Thymus (tissue), 11 donors: ENCODE data around the gene TSG101. TPM values are rescaled to one million over a fixed set of nuclear protein-coding genes. Genes with fewer than 3 reads are reported as not detected.
A peak's percentile ranks its signal among the peaks of the same experiment; 100 is the strongest.

Experiments
- DNase-seq, 9 donors: peaks; one replicate each; pipeline ENCODE4 v3.0.0-alpha.2; 2013; ENCODE audit warnings: low spot score in 9 of 9, low read depth in 6 of 9, missing footprints in 1 of 9
- H3K27ac ChIP-seq, 2 donors: one replicate each; pipeline ENCODE4 v1.5.1; 2013; ENCODE audit warnings: control low read depth in 1 of 2, low read depth in 1 of 2, low read length in 1 of 2, mild to moderate bottlenecking in 1 of 2, moderate library complexity in 1 of 2
- H3K27me3 ChIP-seq, 2 donors: one replicate each; pipeline ENCODE4 v1.5.1; 2013; ENCODE audit warnings: low read length in 1 of 2; ENCODE audit not compliant: control insufficient read depth in 2 of 2, insufficient read depth in 1 of 2
- H3K36me3 ChIP-seq, 2 donors: one replicate each; pipeline ENCODE4 v1.5.1; 2013; ENCODE audit warnings: low read length in 1 of 2, mild to moderate bottlenecking in 1 of 2, moderate library complexity in 1 of 2; ENCODE audit not compliant: control insufficient read depth in 2 of 2, insufficient read depth in 2 of 2
- H3K4me1 ChIP-seq, 2 donors: one replicate each; pipeline ENCODE4 v1.5.1; 2013; ENCODE audit warnings: low read length in 2 of 2; ENCODE audit not compliant: control insufficient read depth in 2 of 2, insufficient read depth in 2 of 2
- H3K4me3 ChIP-seq, 2 donors: one replicate each; pipeline ENCODE4 v1.5.1; 2013; ENCODE audit warnings: low read length in 2 of 2, control low read depth in 1 of 2, mild to moderate bottlenecking in 1 of 2
- H3K9me3 ChIP-seq, 2 donors: one replicate each; pipeline ENCODE4 v1.5.1; 2013; ENCODE audit warnings: low read length in 1 of 2, mild to moderate bottlenecking in 1 of 2; ENCODE audit not compliant: control insufficient read depth in 2 of 2, insufficient read depth in 1 of 2
- WGBS: extraction: QIAGEN DNeasy Blood & Tissue Kit; methylation state at CpG from one replicate; pipeline ENCODE4 v1.1.7; 2013; 5-methylcytosine and 5-hydroxymethylcytosine counted together
- polyA plus RNA-seq: library from polyadenylated mRNA; stranded (reverse); fragments of 200-250 nt; gene quantifications from one replicate; pipeline ENCODE4 v1.2.3, GENCODE V29; 2013
- total RNA-seq: library from RNA; stranded (reverse); fragments of 120-200 nt; gene quantifications from one replicate; pipeline ENCODE4 v1.2.4, GENCODE V29; 2013
- donor health status: healthy.

Gene TSG101
- total and polyA plus RNA-seq, 2 donors: 54.2 to 77.7 TPM

DNA sequence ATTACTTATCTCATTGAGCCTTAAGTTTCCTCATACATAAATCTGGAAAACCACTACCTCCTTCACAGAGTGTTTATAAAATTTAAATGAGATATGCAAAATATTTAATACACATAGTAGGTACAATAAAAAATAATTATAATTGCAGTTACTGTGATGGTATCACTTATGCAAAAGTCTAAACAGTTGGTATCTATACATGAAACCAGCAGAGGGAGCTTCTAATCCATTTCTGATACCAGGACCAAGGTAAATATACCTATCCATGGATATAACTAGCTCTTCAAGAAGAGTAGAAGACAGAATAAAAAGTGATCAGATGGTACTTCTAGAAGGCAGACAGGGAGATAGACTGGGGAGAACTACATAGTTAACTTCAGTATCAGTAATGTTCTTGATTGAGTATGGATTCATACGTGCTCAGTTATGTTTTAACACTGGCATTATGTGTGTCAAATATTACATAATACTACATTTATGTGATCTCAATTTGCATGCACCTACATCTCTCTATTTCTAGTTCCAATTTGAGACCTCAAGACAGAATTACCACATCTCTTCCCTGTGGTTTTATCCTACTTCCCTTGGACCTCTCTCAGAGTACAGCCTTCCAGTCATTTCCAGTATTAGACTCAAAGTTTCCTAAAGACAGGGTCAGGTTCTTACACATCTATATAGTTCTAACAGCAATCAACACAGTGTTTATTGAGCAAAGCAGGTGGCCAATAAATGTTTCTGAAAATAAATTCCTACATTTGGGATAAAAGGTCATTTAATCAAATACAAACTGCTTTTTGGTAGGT lies 13.7 kb upstream of the TSG101 start:
- Histone ChIP-seq H3K9me3 (no peaks in the 10 kb centered on the region), H3K27ac (no peak overlapping the region), H3K4me3 (no peak overlapping the region), H3K4me1 (no peaks in the 10 kb centered on the region), H3K27me3 (no peaks in the 10 kb centered on the region), H3K36me3 (peaks cover 0 to 6% of the 10 kb centered on the region in 2 donors)
- WGBS: 100% methylated on average over 1 of the region's 1 CpG
- peak in 3 of 9 donors; percentile 20 to 51 (median 29) for DNase-seq

DNA sequence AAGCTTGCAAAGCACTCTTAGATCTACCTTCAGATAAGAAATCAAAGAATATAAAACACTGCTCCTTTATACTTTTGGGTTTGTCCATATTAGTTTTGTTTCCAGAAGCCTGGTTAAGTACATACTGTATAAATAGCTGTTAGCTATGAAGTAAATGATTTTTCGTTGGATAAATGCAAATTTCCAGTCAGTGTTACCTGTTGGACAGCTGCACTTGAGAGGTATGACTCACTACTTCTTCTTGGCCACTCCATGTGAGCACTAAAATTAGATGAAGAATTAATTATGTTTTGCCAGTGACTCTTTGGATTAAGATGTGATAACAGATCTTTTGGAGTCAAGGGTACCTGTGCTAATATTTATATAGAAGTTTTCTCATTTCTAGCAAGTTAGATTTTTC lies 9.5 kb upstream of the TSG101 start:
- no peaks in the 10 kb centered on the region for H3K36me3 ChIP-seq
- no peaks in the 10 kb centered on the region for H3K27me3 ChIP-seq
- 92% methylated on average over 1 of the region's 1 CpG for WGBS
- DNase-seq: no peak
- H3K4me3 ChIP-seq: no peak overlapping the region
- no peaks in the 10 kb centered on the region for H3K4me1 ChIP-seq
- H3K9me3 ChIP-seq: no peaks in the 10 kb centered on the region
- H3K27ac ChIP-seq: no peak overlapping the region

DNA sequence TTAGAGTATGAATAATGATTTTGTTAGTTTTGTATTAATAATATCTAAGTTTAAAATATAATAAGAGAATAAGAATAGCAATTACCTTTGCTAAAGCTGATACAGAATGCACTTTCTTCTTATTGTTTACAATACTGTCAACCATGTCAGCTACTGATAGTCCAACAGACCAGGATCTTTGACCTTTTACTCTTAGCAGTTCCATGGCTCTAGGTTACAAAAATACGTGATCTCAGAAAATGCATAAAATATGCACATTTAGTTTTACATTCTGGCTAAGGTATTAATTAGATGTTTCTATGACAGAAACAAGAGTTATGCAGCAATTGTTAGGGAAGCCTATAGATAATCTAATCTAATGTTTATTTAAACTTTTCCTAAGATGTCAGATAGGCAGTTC lies 7.5 kb upstream of the TSG101 start:
- H3K27ac ChIP-seq: no peak overlapping the region
- H3K4me1 ChIP-seq: no peaks in the 10 kb centered on the region
- DNase-seq: no peak
- H3K36me3 ChIP-seq: no peaks in the 10 kb centered on the region
- no peaks in the 10 kb centered on the region for H3K27me3 ChIP-seq
- H3K4me3 ChIP-seq: no peak overlapping the region
- H3K9me3 ChIP-seq: no peaks in the 10 kb centered on the region
- 98% methylated on average over 1 of the region's 1 CpG for WGBS

GRCh38 chr11:18533365-18533764 lies 6.6 kb upstream of the TSG101 start:
- H3K36me3 ChIP-seq: no peaks in the 10 kb centered on the region
- 98% methylated on average over 3 of the region's 3 CpGs for WGBS
- H3K27ac ChIP-seq: no peak overlapping the region

DNA sequence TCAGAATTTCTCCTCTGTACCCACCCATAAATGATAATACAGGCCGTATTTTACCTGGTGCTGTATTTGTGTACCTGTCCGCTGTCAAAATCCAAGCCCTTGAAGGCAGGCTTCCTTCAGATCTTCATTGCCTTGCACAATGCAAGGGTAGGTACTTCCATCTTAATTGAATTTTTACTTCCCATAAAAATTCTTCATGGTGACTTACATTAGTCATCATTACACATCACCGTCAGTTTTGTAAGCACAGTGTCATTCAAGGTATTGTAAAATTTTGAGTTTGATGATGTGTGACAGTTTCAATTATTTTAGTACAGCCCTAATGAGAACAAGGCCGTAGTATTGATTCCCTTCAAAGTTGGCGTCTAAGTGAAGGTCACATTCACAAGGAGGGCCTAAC lies 770 bp upstream of the TSG101 start:
- 69% methylated on average over 5 of the region's 5 CpGs for WGBS

More at GRCh38 chr11:18533365-18533764, 6.6 kb upstream of the TSG101 start:
- no peaks in the 10 kb centered on the region for H3K4me1 ChIP-seq
- no peak overlapping the region for H3K4me3 ChIP-seq
- DNase-seq: no peak
- no peaks in the 10 kb centered on the region for H3K27me3 ChIP-seq
- H3K9me3 ChIP-seq: no peaks in the 10 kb centered on the region

DNA sequence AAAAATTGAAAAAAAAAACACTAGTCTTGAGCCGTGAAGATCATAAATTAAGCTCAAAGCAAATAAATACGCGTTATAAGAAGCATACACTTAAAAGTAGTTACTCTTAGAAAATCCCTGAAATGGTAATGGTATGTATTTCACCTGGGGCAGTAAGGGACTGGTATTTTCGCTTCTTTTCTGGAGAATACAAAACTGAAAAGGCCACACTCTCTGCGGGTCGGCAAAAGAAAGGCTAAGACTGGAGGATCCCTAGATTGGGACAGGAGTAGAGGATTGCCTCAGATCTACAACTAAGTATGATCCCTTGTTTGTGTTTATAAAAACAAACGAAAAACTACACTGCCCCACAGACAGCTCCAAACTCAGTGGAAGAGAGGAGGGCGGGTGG lies 617 bp downstream of the TSG101 start:
- H3K4me3 ChIP-seq: peak overlapping the region; percentile 59 to 67
- H3K36me3 ChIP-seq: peaks cover 3 to 6% of the 10 kb centered on the region in 2 donors
- peaks cover 0 to 2% of the 10 kb centered on the region in 2 donors for H3K9me3 ChIP-seq
- WGBS: under 1% methylated on average over 8 of the region's 8 CpGs
- H3K27me3 ChIP-seq: no peaks in the 10 kb centered on the region
- peaks cover 6 to 7% of the 10 kb centered on the region in 2 donors for H3K4me1 ChIP-seq
- H3K27ac ChIP-seq: peak overlapping the region; percentile 95 to 98
- peak in 2 of 9 donors; percentile 6 to 33 for DNase-seq

More for the DNA sequence above, 770 bp upstream of the TSG101 start:
- H3K4me1 ChIP-seq: peaks cover 6 to 7% of the 10 kb centered on the region in 2 donors
- peak overlapping the region; percentile 59 to 67 for H3K4me3 ChIP-seq
- H3K27ac ChIP-seq: peak overlapping the region; percentile 95 to 98
- peak in 1 of 9 donors; percentile 7 for DNase-seq
- H3K36me3 ChIP-seq: peaks cover 0 to 6% of the 10 kb centered on the region in 2 donors
- H3K9me3 ChIP-seq: peaks cover 0 to 2% of the 10 kb centered on the region in 2 donors
- H3K27me3 ChIP-seq: no peaks in the 10 kb centered on the region

- Histone ChIP-seq H3K4me3 (no peak overlapping the region), H3K36me3 (peaks cover 3 to 6% of the 10 kb centered on the region in 2 donors), H3K27ac (no peak overlapping the region), H3K4me1 (peaks cover 6 to 7% of the 10 kb centered on the region in 2 donors), H3K9me3 (peaks cover 0 to 2% of the 10 kb centered on the region in 2 donors), H3K27me3 (no peaks in the 10 kb centered on the region)
- no peak for DNase-seq
- WGBS: 99% methylated on average over 1 of the region's 1 CpG
Observed at GRCh38 chr11:18524248-18524647, 2.5 kb downstream of the TSG101 start.

GRCh38 chr11:18523084-18523483 lies 3.7 kb downstream of the TSG101 start:
- peaks cover 0 to 2% of the 10 kb centered on the region in 2 donors for H3K9me3 ChIP-seq
- DNase-seq: no peak
- no peaks in the 10 kb centered on the region for H3K27me3 ChIP-seq
- no peak overlapping the region for H3K4me3 ChIP-seq
- peaks cover 6 to 8% of the 10 kb centered on the region in 2 donors for H3K36me3 ChIP-seq
- no peak overlapping the region for H3K27ac ChIP-seq
- WGBS: 97% methylated on average over 3 of the region's 3 CpGs
- H3K4me1 ChIP-seq: peaks cover 6 to 7% of the 10 kb centered on the region in 2 donors

DNA sequence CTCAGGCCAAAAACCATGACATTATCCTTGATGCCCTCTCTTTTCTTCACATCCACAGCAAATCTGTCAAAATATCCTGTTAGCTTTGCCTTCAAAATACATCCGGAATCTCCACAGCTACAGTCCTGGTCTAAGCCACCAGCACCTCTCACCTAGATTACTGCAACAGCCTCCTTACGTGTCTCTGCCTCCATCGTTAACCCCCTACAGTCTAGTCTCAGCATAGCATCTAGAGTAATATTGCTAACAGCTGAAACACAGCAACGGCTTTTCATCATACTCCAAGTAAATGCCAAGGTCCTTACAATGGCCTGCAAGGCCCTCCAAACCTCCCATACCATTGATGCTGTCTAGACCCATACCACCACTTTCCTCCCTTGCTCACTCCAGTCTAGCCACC lies 4.4 kb downstream of the TSG101 start:
- H3K27me3 ChIP-seq: no peaks in the 10 kb centered on the region
- DNase-seq: no peak
- H3K9me3 ChIP-seq: peaks cover 0 to 2% of the 10 kb centered on the region in 2 donors
- H3K4me3 ChIP-seq: no peak overlapping the region
- H3K4me1 ChIP-seq: peaks cover under 1 to 1% of the 10 kb centered on the region in 2 donors
- peaks cover 6 to 10% of the 10 kb centered on the region in 2 donors for H3K36me3 ChIP-seq
- WGBS: 93% methylated on average over 4 of the region's 4 CpGs
- no peak overlapping the region for H3K27ac ChIP-seq
